SK-MEL-5 (cell line): Measurements from ENCODE around the gene LRRC28. TPM values are rescaled to one million over a fixed set of nuclear protein-coding genes. Genes with fewer than 3 reads are reported as not detected.

ENCODE experiments used
- DNase-seq: peaks from one replicate; pipeline ENCODE4 v3.0.0-alpha.2; 2016; ENCODE audit warnings: low read depth, low spot score
- in situ Hi-C: cut with HindIII; loops from 2 replicates; pipeline ENCODE4 v1.10.0; 2016; ENCODE audit warnings: low sequenced_read_pairs, high pct_unique_total_duplicates, low pct_unique_long_range_greater_than_20kb
- total RNA-seq: library from RNA; depleted of rRNA; stranded (reverse); fragments of >200 nt; shearing (Covaris generic); gene quantifications from 2 replicates; pipeline ENCODE4 v1.2.3, GENCODE V29; 2014

The LRRC28 gene
- total RNA-seq, 1 experiment from 2014 or later, result 30.5 TPM

- no peak for DNase-seq
- in situ Hi-C loops, result no loop called here
Observed at GRCh38 chr15:99402014-99402729, 150.9 kb downstream of the LRRC28 start.

- no peak for DNase-seq
- in situ Hi-C loops, result no loop called here
Observed at GRCh38 chr15:99403597-99403996, 152.3 kb downstream of the LRRC28 start.

GRCh38 chr15:99404454-99404853 lies 153.2 kb downstream of the LRRC28 start:
- no peak for DNase-seq
- in situ Hi-C loops, result no loop called here

- in situ Hi-C loops, result no loop called here
Observed at GRCh38 chr15:99406120-99406519, 154.8 kb downstream of the LRRC28 start.

GRCh38 chr15:99406716-99407487 lies 155.6 kb downstream of the LRRC28 start:
- no peak for DNase-seq
- in situ Hi-C loops, result no loop called here

More at GRCh38 chr15:99406120-99406519, 154.8 kb downstream of the LRRC28 start:
- DNase-seq, result no peak

- in situ Hi-C loops, result no loop called here
- no peak for DNase-seq
Observed at GRCh38 chr15:99407716-99408115, 156.4 kb downstream of the LRRC28 start.

GRCh38 chr15:99408236-99409096 lies 157.2 kb downstream of the LRRC28 start:
- no peak for DNase-seq
- in situ Hi-C loops, result no loop called here

GRCh38 chr15:99409097-99409473 lies 157.8 kb downstream of the LRRC28 start:
- in situ Hi-C loops, result no loop called here
- peak; percentile 67 for DNase-seq

- DNase-seq, result no peak
- in situ Hi-C loops, result no loop called here
Observed at GRCh38 chr15:99409560-99409959, 158.3 kb downstream of the LRRC28 start.

- in situ Hi-C loops, result no loop called here
- peak; percentile 10 for DNase-seq
Observed at GRCh38 chr15:99410477-99410876, 159.2 kb downstream of the LRRC28 start.

GRCh38 chr15:99411234-99411633 lies 160.0 kb downstream of the LRRC28 start:
- in situ Hi-C loops, result no loop called here
- no peak for DNase-seq

- no peak for DNase-seq
- in situ Hi-C loops, result no loop called here
Observed at GRCh38 chr15:99412082-99412481, 160.8 kb downstream of the LRRC28 start.

GRCh38 chr15:99412626-99413025 lies 161.3 kb downstream of the LRRC28 start:
- in situ Hi-C loops, result no loop called here
- DNase-seq, result no peak

GRCh38 chr15:99413955-99414754 lies 162.9 kb downstream of the LRRC28 start:
- no peak for DNase-seq
- in situ Hi-C loops, result no loop called here

GRCh38 chr15:99414755-99415731 lies 163.8 kb downstream of the LRRC28 start:
- DNase-seq, result no peak
- in situ Hi-C loops, result no loop called here
